Prostate gland (tissue), 2 donors: Measurements from ENCODE around the gene BRPF1.

Source experiments
- POLR2A ChIP-seq: fragments of 450-650 bp; IDR thresholded peaks from one replicate; pipeline ENCODE4 v1.6.1; 2016; ENCODE audit warnings: antibody characterized with exemption, mild to moderate bottlenecking
- POLR2AphosphoS5 ChIP-seq: sonication (generic); formaldehyde crosslinking; IDR thresholded peaks from one replicate; pipeline ENCODE4 v1.6.1; 2017; ENCODE audit warnings: antibody characterized with exemption
- TF ChIP-seq, protein P1 (sequence below), 4 experiments: fragments of 200-600 bp in 2 of 4; fragments of 450-650 bp in 2 of 4; sonication (generic) in 2 of 4; IDR thresholded peaks; 1 replicate in 3 of 4; 2 replicates in 1 of 4; pipeline ENCODE4 v1.5.1; 2016 to 2019; ENCODE audit warnings: antibody characterized with exemption in 4 of 4, mild to moderate bottlenecking in 2 of 4, moderate library complexity in 2 of 4

DNA sequence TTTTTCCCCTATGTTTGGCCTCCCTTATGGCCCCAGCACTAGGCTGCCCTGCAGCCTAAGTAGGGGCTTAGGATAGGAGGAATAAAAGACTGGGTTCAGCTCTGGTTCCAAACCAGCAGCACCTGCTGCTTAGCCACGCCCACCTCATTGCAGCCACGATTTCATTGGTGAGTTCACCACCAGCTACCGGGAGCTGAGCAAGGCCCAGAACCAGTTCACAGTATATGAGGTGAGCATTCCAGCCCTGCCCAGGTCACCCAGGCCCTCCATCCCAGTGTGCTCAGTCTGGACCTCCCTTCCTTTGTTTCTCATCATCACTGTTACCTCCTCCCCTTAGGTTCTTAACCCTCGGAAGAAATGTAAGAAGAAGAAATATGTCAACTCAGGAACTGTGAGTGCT, 16.4 kb upstream of the BRPF1 start:
- TF ChIP-seq, protein P1, sequence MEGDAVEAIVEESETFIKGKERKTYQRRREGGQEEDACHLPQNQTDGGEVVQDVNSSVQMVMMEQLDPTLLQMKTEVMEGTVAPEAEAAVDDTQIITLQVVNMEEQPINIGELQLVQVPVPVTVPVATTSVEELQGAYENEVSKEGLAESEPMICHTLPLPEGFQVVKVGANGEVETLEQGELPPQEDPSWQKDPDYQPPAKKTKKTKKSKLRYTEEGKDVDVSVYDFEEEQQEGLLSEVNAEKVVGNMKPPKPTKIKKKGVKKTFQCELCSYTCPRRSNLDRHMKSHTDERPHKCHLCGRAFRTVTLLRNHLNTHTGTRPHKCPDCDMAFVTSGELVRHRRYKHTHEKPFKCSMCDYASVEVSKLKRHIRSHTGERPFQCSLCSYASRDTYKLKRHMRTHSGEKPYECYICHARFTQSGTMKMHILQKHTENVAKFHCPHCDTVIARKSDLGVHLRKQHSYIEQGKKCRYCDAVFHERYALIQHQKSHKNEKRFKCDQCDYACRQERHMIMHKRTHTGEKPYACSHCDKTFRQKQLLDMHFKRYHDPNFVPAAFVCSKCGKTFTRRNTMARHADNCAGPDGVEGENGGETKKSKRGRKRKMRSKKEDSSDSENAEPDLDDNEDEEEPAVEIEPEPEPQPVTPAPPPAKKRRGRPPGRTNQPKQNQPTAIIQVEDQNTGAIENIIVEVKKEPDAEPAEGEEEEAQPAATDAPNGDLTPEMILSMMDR (IDR thresholded peaks at IDR 0.05): no peak
- TF ChIP-seq POLR2A (no peak), POLR2AphosphoS5 (no peak)
